ENCODE measurements around the gene ADGRG3. TPM values are rescaled to one million over a fixed set of nuclear protein-coding genes. Genes with fewer than 3 reads are reported as not detected.

The ADGRG3 gene
- total and polyA plus RNA-seq, 10 of the 15 experiments (the other 5 are each of a cell fraction or from before 2014, with no cell fraction given), result 0.10 to 0.11 (median 0.10) TPM; not detected in 7

DNA sequence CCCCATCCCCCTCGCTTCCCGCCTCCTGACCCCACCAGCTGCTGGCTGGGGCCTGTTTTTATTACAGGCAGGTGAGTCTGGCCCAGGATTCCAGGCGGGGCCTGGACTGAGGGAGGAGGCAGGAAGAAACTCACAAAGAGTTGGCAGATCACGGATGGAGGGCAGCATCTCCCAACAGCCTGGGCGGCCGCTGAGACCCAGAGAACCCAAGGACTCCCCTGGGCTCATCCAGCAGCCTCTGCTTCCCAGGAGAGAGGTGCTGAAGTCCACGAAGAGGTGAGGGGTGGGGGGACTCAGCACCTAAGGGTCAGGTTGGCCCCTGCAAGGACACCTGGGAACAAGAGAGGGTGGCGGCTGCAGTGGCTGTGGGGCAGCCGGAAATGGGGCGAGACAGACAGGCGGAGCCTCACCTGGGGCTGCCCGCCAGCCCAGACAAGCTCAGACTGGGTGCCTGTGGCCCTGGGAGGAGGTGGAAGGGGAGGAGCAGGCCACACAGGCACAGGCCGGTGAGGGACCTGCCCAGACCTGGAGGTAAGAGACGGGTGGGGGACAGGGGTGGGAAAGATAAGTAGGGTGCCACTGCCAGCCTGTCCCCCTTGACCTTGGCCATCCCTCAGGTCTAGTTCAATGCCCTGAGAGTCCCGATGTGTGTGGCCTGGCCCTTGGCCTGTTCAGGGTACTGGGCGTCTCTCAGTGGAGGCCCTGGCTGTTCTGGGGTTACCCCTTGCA, 48.3 kb upstream of the ADGRG3 start:
- FAIRE-seq (no peak), ATAC-seq (peak; percentile 54), DNase-seq (ENCODE audit: low read depth, low spot score) (no peak)
- BruUV-seq (replicated peaks), result no TSS peak
- Histone ChIP-seq H3K27me3 (replicated peaks in 1 of 2; ENCODE audit: control insufficient read depth in 2 of 2, insufficient read depth in 2 of 2, low read length in 1 of 2) (no peaks in the 10 kb centered on the region), H3K36me3 (ENCODE audit: control insufficient read depth in 2 of 2, insufficient read depth in 2 of 2, low read length in 1 of 2) (no peaks in the 10 kb centered on the region), H3K4me3 (no peak overlapping the region), H3K9me3 (replicated peaks; ENCODE audit: control insufficient read depth, insufficient read depth, low read length) (no peaks in the 10 kb centered on the region), H3K4me1 (ENCODE audit: control insufficient read depth, insufficient read depth, low read length) (no peaks in the 10 kb centered on the region; the same call in 1 of the 2 replicates), H3K4me2 (ENCODE audit: control insufficient read depth, insufficient read depth) (no peak overlapping the region), H4K20me1 (ENCODE audit: control insufficient read depth, insufficient read depth) (no peaks in the 10 kb centered on the region), H3K27ac (ENCODE audit: control insufficient read depth, insufficient read depth) (no peak overlapping the region), H3K79me2 (ENCODE audit: control insufficient read depth, insufficient read depth, low read length) (no peaks in the 10 kb centered on the region), H2AFZ (ENCODE audit: control insufficient read depth, low read depth, low read length) (no peak overlapping the region), H3K9ac (ENCODE audit: control insufficient read depth, insufficient read depth, low read length) (no peak overlapping the region)
- intact Hi-C loops (cut with micrococcal nuclease; ENCODE audit: unreplicated experiment) (no loop called here), in situ Hi-C loops (cut with MboI) (no loop called here)
- ChIA-PET POLR2A (no interaction called here), RAD21 (ENCODE audit: unreplicated experiment) (interaction anchor here (1.7 kb wide), 1 partner anchor 28 kb away, joined by 3 read pairs; no protein-coding TSS in a partner anchor), SMC1A (ENCODE audit: uncharacterized antibody, unreplicated experiment) (no interaction called here), CTCF (interaction anchor here (0.7 to 1.1 kb wide), 4 partner anchors 12 to 29 kb away, joined by 3 read pairs; no protein-coding TSS in a partner anchor)
- 50% methylated on average over 16 of the region's 16 CpGs for WGBS (ENCODE audit: insufficient coverage, insufficient replicate concordance, low lambda C conversion rate, missing lambda C conversion rate)
- TF ChIP-seq MEF2A (IDR thresholded peaks at IDR 0.05; ENCODE audit: insufficient read depth, low read depth, low read length) (no peak), ZNF384 (IDR thresholded peaks at IDR 0.05; ENCODE audit: borderline replicate concordance, low read depth, low read length) (no peak)

DNA sequence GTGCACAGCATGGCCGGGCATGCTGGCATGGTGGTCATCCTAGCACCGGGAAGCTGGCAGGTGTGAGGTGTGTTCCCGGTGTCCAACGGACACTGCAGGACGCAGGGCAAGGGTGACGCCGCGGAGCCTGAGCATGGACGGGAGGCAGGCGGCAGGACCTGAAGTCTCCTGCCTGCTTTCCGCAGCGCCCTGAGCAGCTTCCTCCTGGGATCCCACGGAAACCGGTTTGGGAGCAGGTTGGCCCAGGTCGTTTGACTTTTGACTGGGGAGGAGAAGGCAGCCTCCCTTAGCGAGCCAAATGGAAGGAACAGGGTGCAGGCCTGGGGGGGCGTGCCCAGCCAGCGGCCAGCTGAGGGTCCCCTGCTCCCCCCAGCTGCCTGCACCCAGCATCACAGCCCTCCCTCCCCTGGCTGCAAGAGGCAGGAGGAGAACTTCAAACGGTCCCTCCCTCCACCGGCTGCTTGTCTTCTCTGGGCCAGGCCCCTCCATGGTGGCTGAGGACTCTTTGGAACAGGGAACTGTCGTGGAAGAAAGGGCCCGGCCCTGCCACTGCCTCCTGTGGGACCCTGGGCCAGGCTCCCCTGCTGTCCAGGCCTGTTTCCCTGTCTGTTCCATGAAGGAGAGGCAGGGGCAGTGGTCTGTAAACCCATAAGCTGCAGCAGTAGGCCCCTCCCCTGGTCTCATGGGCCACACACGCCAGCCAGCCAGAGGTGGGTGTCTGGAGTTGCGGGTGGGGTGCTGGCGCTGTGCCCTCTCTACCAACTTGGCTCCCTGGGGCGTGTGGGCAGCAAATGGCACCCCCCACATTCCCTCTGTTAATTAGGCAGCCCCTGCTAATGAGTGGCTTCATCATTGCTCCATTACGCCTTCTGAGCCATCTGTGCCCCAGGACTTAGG, 47.5 kb upstream of the ADGRG3 start:
- no peak for FAIRE-seq
- Histone ChIP-seq H3K27ac (ENCODE audit: control insufficient read depth, insufficient read depth) (no peak overlapping the region), H3K9me3 (replicated peaks; ENCODE audit: control insufficient read depth, insufficient read depth, low read length) (no peaks in the 10 kb centered on the region), H3K4me1 (ENCODE audit: control insufficient read depth, insufficient read depth, low read length) (no peaks in the 10 kb centered on the region), H2AFZ (ENCODE audit: control insufficient read depth, low read depth, low read length) (no peak overlapping the region), H3K36me3 (ENCODE audit: control insufficient read depth in 2 of 2, insufficient read depth in 2 of 2, low read length in 1 of 2) (no peaks in the 10 kb centered on the region), H3K4me2 (ENCODE audit: control insufficient read depth, insufficient read depth) (no peak overlapping the region), H3K27me3 (replicated peaks in 1 of 2; ENCODE audit: control insufficient read depth in 2 of 2, insufficient read depth in 2 of 2, low read length in 1 of 2) (peaks cover 0 to 3% of the 10 kb centered on the region in 2 experiments; a peak in 1 of 4 replicates), H4K20me1 (ENCODE audit: control insufficient read depth, insufficient read depth) (no peaks in the 10 kb centered on the region), H3K9ac (ENCODE audit: control insufficient read depth, insufficient read depth, low read length) (no peak overlapping the region), H3K79me2 (ENCODE audit: control insufficient read depth, insufficient read depth, low read length) (no peaks in the 10 kb centered on the region), H3K4me3 (no peak overlapping the region)
- WGBS (ENCODE audit: insufficient coverage, insufficient replicate concordance, low lambda C conversion rate, missing lambda C conversion rate), result 51% methylated on average over 27 of the region's 27 CpGs
- no peak for ATAC-seq
- ChIA-PET CTCF (interaction anchor here (1.0 to 1.1 kb wide), 2 partner anchors 18 to 22 kb away, joined by 3 read pairs; no protein-coding TSS in a partner anchor), POLR2A (no interaction called here), RAD21 (ENCODE audit: unreplicated experiment) (no interaction called here), SMC1A (ENCODE audit: uncharacterized antibody, unreplicated experiment) (no interaction called here)
- DNase-seq (ENCODE audit: low read depth, low spot score), result no peak
- TF ChIP-seq RBBP5 (conservative IDR thresholded peaks at IDR 0.05), result no peak
- TF ChIP-seq, protein P1, sequence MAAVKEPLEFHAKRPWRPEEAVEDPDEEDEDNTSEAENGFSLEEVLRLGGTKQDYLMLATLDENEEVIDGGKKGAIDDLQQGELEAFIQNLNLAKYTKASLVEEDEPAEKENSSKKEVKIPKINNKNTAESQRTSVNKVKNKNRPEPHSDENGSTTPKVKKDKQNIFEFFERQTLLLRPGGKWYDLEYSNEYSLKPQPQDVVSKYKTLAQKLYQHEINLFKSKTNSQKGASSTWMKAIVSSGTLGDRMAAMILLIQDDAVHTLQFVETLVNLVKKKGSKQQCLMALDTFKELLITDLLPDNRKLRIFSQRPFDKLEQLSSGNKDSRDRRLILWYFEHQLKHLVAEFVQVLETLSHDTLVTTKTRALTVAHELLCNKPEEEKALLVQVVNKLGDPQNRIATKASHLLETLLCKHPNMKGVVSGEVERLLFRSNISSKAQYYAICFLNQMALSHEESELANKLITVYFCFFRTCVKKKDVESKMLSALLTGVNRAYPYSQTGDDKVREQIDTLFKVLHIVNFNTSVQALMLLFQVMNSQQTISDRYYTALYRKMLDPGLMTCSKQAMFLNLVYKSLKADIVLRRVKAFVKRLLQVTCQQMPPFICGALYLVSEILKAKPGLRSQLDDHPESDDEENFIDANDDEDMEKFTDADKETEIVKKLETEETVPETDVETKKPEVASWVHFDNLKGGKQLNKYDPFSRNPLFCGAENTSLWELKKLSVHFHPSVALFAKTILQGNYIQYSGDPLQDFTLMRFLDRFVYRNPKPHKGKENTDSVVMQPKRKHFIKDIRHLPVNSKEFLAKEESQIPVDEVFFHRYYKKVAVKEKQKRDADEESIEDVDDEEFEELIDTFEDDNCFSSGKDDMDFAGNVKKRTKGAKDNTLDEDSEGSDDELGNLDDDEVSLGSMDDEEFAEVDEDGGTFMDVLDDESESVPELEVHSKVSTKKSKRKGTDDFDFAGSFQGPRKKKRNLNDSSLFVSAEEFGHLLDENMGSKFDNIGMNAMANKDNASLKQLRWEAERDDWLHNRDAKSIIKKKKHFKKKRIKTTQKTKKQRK (IDR thresholded peaks at IDR 0.05; ENCODE audit: low read depth, low read length), result no peak
- no peak for TF ChIP-seq MTA3 (IDR thresholded peaks at IDR 0.05; ENCODE audit: borderline replicate concordance, low read length)
- in situ Hi-C loops (cut with MboI), result no loop called here
- intact Hi-C loops (cut with micrococcal nuclease; ENCODE audit: unreplicated experiment), result no loop called here
- no TSS peak for BruUV-seq (replicated peaks)
